Breast epithelium (tissue), 3 donors: ENCODE measurements around the gene APBB2.

ENCODE experiments used
- POLR2A ChIP-seq: fragments of 450-650 bp; IDR thresholded peaks from one replicate; pipeline ENCODE4 v1.6.1; 2016; ENCODE audit warnings: antibody characterized with exemption, mild to moderate bottlenecking, moderate library complexity
- TF ChIP-seq, protein P1 (sequence below), 3 donors: fragments of 450-650 bp; IDR thresholded peaks; one replicate each; pipeline ENCODE4 v1.5.1; 2016 to 2017; ENCODE audit warnings: antibody characterized with exemption in 3 of 3, mild to moderate bottlenecking in 3 of 3, moderate library complexity in 3 of 3

DNA sequence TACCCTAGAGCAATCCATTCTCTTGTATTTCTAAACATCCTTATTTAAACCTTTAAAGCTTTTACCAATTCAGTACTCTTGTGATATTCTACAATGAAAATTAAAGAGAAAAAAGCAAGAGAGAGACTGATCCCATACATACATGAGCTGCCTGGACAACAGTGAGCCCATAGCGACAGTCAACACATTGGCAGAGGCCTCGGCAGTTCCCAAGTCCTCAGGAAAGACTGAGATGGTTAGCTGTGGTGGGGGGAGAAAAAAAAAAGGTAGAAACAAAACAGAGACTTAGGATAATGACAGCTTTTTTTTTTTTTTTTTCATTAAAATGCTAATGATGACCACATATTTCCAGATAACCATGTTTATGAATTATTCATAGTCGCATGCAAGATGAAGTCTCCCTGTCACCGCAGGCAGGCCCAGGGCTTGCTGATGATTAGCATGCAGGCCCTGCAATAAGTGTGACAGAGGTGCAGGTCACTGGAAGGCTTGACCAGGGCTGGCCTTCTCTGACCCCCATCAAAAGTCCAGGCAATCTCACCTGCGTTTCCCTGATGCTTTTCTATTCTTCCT, 148.8 kb downstream of the APBB2 start:
- TF ChIP-seq, protein P1, sequence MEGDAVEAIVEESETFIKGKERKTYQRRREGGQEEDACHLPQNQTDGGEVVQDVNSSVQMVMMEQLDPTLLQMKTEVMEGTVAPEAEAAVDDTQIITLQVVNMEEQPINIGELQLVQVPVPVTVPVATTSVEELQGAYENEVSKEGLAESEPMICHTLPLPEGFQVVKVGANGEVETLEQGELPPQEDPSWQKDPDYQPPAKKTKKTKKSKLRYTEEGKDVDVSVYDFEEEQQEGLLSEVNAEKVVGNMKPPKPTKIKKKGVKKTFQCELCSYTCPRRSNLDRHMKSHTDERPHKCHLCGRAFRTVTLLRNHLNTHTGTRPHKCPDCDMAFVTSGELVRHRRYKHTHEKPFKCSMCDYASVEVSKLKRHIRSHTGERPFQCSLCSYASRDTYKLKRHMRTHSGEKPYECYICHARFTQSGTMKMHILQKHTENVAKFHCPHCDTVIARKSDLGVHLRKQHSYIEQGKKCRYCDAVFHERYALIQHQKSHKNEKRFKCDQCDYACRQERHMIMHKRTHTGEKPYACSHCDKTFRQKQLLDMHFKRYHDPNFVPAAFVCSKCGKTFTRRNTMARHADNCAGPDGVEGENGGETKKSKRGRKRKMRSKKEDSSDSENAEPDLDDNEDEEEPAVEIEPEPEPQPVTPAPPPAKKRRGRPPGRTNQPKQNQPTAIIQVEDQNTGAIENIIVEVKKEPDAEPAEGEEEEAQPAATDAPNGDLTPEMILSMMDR (IDR thresholded peaks at IDR 0.05), result no peak
- no peak for TF ChIP-seq POLR2A
